ENCODE measurements around the gene LHX8. TPM values are rescaled to one million over a fixed set of nuclear protein-coding genes. Genes with fewer than 3 reads are reported as not detected.

Gene LHX8
- total and polyA plus RNA-seq, 9 of the 15 experiments (the other 6 are each of a cell fraction or from before 2014, with no cell fraction given) = not detected

DNA sequence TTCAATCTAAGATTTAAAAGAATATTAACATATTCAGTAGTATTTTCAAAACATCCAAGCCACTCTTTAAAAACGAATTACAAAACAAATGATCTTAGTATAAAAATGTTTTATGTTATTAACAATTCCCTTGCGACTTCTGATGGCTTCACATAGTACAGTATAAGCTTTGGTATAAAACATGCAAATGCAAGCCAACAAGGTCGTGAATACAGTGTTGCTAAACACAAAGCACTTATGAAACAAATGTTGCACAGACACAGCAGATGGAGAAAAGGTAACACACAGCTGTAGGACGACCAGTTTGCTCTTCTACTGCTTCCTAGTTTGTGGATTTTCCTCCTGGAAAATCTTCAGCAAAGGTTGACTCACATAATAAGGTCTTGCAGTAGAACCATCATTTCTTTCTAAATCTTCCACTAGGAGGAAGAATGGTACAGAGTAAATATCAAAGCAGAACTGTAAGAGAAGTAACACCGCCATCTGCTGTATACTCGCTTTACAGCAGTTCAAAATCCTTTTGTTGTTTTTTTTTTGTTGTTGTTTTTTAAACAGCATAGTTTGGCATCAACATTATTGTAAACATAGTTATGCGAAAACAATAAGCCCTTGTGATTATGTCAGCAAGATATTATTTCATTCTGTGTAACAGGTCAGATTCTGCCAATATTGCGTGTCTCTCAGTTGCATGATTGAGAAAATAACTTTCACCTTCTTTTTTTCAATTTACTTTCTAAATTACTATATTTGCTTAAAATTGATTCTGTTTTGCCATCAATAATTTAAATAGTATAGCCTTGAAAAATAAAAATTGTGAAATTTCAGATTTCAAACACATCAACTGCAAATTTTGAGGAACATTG is 69.5 kb downstream of the LHX8 start (continued):
- TF ChIP-seq, protein P1, sequence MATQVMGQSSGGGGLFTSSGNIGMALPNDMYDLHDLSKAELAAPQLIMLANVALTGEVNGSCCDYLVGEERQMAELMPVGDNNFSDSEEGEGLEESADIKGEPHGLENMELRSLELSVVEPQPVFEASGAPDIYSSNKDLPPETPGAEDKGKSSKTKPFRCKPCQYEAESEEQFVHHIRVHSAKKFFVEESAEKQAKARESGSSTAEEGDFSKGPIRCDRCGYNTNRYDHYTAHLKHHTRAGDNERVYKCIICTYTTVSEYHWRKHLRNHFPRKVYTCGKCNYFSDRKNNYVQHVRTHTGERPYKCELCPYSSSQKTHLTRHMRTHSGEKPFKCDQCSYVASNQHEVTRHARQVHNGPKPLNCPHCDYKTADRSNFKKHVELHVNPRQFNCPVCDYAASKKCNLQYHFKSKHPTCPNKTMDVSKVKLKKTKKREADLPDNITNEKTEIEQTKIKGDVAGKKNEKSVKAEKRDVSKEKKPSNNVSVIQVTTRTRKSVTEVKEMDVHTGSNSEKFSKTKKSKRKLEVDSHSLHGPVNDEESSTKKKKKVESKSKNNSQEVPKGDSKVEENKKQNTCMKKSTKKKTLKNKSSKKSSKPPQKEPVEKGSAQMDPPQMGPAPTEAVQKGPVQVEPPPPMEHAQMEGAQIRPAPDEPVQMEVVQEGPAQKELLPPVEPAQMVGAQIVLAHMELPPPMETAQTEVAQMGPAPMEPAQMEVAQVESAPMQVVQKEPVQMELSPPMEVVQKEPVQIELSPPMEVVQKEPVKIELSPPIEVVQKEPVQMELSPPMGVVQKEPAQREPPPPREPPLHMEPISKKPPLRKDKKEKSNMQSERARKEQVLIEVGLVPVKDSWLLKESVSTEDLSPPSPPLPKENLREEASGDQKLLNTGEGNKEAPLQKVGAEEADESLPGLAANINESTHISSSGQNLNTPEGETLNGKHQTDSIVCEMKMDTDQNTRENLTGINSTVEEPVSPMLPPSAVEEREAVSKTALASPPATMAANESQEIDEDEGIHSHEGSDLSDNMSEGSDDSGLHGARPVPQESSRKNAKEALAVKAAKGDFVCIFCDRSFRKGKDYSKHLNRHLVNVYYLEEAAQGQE (IDR thresholded peaks at IDR 0.05; ENCODE audit: borderline replicate concordance) = peak; percentile 74
- TF ChIP-seq, protein P1 (CRISPR knock-in tag; IDR thresholded peaks at IDR 0.05; ENCODE audit: low read depth) = no peak
- TF ChIP-seq KDM4B (IDR thresholded peaks at IDR 0.05; ENCODE audit: borderline replicate concordance in 2 of 2, low read depth in 1 of 2) = no peak
